GM10266 (cell line): ENCODE data around the gene GPR148.

Experiments
- DNase-seq: peaks from one replicate; pipeline ENCODE4 v3.0.0; 2012; ENCODE audit errors: extremely low spot score
- TF ChIP-seq, protein P1 (sequence below): IDR thresholded peaks from 2 replicates; pipeline ENCODE4 v1.5.1; 2012; ENCODE audit warnings: mild to moderate bottlenecking, low read depth; ENCODE audit not compliant: control insufficient read depth, insufficient read depth; ENCODE audit errors: missing control alignments

Gene GPR148

GRCh38 chr2:130762031-130762909 is 33.4 kb downstream of the GPR148 start:
- DNase-seq = no peak
- TF ChIP-seq, protein P1, sequence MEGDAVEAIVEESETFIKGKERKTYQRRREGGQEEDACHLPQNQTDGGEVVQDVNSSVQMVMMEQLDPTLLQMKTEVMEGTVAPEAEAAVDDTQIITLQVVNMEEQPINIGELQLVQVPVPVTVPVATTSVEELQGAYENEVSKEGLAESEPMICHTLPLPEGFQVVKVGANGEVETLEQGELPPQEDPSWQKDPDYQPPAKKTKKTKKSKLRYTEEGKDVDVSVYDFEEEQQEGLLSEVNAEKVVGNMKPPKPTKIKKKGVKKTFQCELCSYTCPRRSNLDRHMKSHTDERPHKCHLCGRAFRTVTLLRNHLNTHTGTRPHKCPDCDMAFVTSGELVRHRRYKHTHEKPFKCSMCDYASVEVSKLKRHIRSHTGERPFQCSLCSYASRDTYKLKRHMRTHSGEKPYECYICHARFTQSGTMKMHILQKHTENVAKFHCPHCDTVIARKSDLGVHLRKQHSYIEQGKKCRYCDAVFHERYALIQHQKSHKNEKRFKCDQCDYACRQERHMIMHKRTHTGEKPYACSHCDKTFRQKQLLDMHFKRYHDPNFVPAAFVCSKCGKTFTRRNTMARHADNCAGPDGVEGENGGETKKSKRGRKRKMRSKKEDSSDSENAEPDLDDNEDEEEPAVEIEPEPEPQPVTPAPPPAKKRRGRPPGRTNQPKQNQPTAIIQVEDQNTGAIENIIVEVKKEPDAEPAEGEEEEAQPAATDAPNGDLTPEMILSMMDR = no peak

DNA sequence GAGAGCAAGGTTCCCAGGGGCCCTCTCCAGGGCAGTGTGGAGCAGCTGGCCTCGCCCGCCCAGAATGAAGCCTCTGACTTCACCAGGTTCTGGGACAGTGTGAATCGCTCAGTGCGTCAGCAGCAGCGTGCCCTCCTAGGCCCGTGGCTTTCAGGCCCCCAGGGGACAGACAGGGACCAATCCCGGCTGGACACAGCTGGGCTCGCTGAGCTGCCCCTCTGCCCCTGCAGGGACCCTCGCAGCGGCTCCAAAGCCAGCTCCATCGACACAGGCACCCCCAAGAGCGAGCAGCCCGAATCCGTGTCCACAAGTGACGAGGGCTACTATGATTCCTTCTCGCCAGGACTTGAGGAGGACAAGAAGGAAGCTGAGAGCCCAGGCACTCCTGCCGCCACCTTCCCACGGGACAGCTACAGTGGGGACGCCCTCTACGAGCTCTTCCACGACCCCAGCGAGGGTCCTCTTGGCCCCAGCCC is 34.1 kb downstream of the GPR148 start:
- TF ChIP-seq, protein P1 = no peak
- no peak for DNase-seq

GRCh38 chr2:130763405-130763804 is 34.5 kb downstream of the GPR148 start:
- no peak for DNase-seq

GRCh38 chr2:130764035-130764820 is 35.4 kb downstream of the GPR148 start:
- TF ChIP-seq, protein P1 = no peak
- DNase-seq = no peak

More at GRCh38 chr2:130763405-130763804, 34.5 kb downstream of the GPR148 start:
- TF ChIP-seq, protein P1 = no peak

- no peak for DNase-seq
- TF ChIP-seq, protein P1 = no peak
Observed at GRCh38 chr2:130764821-130765115, 35.9 kb downstream of the GPR148 start.

DNA sequence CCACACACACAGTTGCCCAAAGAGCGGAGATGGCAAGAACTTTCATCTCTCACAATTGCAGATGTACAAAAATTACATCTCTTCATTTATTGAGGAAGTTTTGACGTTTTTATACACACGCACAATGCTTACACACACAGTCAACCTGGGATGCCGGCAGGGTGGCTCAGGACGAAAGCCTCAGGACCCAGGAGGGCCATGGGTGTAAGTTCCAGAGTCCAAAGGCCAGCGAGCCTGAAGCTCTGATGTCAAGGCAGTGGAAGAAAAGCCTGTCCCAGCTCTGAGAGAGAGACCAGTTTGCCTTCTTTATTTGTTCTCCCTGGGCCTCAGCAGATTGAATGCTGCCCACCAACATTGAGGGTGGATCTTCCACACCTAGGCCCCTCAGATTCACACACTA is 36.6 kb downstream of the GPR148 start:
- TF ChIP-seq, protein P1 = no peak
- no peak for DNase-seq
